ENCODE data around the gene HIPK4. TPM values are rescaled to one million over a fixed set of nuclear protein-coding genes. Genes with fewer than 3 reads are reported as not detected.

Gene HIPK4
- polyA plus RNA-seq, 3 donors, result 0.09 TPM; not detected in 2

GRCh38 chr19:40342644-40343311 is 47.2 kb downstream of the HIPK4 start:
- peak overlapping the region in 1 of 2 donors; percentile 48 for H3K27ac ChIP-seq (ENCODE audit: low read depth in 1 of 2, low read length in 2 of 2)
- H3K4me1 ChIP-seq (ENCODE audit: control insufficient read depth in 1 of 2, insufficient read depth in 2 of 2, low read length in 2 of 2), result peaks cover 12 to 13% of the 10 kb centered on the region in 2 donors
- H3K27me3 ChIP-seq (ENCODE audit: control insufficient read depth in 2 of 2, insufficient read depth in 2 of 2, low read length in 2 of 2), result no peaks in the 10 kb centered on the region
- peaks cover 49% of the 10 kb centered on the region for H3K79me2 ChIP-seq (ENCODE audit: insufficient read depth, low read length)
- Mint-ChIP-seq H3K4me1 (peaks cover 21% of the 10 kb centered on the region), H3K36me3 (peaks cover 31 to 52% of the 10 kb centered on the region in 2 donors), H3K4me3 (no peak overlapping the region), H3K27me3 (ENCODE audit: low read depth in 3 of 3) (peaks cover 0 to 2% (median 0%) of the 10 kb centered on the region in 3 donors), H3K9me3 (peaks cover 0 to 1% (median 0%) of the 10 kb centered on the region in 7 donors), H3K27ac (peak overlapping the region in 1 of 7 donors; percentile 15)
- no peak overlapping the region for H2AFZ ChIP-seq (ENCODE audit: insufficient read depth, low read depth, low read length, poor library complexity, severe bottlenecking)
- H3K36me3 ChIP-seq (replicated peaks in 1 of 2; ENCODE audit: control insufficient read depth in 1 of 2, insufficient read depth in 2 of 2, low read length in 2 of 2), result peaks cover 18 to 43% of the 10 kb centered on the region in 2 donors
- H3K9me3 ChIP-seq (replicated peaks in 1 of 2; ENCODE audit: control insufficient read depth in 1 of 2, insufficient read depth in 1 of 2, low read length in 2 of 2), result no peaks in the 10 kb centered on the region
- no peak overlapping the region for H3K4me2 ChIP-seq (replicated peaks; ENCODE audit: extremely low read depth, low read length, poor library complexity, severe bottlenecking)
- no peak for DNase-seq
- 75% methylated on average over 4 of the region's 11 CpGs for WGBS (ENCODE audit: insufficient coverage)
- H3K4me3 ChIP-seq (replicated peaks in 1 of 3; ENCODE audit: low read depth in 2 of 3, low read length in 3 of 3), result no peak overlapping the region
- TF ChIP-seq, protein P1, sequence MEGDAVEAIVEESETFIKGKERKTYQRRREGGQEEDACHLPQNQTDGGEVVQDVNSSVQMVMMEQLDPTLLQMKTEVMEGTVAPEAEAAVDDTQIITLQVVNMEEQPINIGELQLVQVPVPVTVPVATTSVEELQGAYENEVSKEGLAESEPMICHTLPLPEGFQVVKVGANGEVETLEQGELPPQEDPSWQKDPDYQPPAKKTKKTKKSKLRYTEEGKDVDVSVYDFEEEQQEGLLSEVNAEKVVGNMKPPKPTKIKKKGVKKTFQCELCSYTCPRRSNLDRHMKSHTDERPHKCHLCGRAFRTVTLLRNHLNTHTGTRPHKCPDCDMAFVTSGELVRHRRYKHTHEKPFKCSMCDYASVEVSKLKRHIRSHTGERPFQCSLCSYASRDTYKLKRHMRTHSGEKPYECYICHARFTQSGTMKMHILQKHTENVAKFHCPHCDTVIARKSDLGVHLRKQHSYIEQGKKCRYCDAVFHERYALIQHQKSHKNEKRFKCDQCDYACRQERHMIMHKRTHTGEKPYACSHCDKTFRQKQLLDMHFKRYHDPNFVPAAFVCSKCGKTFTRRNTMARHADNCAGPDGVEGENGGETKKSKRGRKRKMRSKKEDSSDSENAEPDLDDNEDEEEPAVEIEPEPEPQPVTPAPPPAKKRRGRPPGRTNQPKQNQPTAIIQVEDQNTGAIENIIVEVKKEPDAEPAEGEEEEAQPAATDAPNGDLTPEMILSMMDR (IDR thresholded peaks at IDR 0.05), result no peak
- H4K20me1 ChIP-seq (ENCODE audit: insufficient read depth, low read length), result peaks cover 7% of the 10 kb centered on the region
- intact Hi-C loops (cut with micrococcal nuclease), result no loop called here
- H3K9ac ChIP-seq (ENCODE audit: insufficient read depth, low read length, poor library complexity, severe bottlenecking), result no peak overlapping the region

DNA sequence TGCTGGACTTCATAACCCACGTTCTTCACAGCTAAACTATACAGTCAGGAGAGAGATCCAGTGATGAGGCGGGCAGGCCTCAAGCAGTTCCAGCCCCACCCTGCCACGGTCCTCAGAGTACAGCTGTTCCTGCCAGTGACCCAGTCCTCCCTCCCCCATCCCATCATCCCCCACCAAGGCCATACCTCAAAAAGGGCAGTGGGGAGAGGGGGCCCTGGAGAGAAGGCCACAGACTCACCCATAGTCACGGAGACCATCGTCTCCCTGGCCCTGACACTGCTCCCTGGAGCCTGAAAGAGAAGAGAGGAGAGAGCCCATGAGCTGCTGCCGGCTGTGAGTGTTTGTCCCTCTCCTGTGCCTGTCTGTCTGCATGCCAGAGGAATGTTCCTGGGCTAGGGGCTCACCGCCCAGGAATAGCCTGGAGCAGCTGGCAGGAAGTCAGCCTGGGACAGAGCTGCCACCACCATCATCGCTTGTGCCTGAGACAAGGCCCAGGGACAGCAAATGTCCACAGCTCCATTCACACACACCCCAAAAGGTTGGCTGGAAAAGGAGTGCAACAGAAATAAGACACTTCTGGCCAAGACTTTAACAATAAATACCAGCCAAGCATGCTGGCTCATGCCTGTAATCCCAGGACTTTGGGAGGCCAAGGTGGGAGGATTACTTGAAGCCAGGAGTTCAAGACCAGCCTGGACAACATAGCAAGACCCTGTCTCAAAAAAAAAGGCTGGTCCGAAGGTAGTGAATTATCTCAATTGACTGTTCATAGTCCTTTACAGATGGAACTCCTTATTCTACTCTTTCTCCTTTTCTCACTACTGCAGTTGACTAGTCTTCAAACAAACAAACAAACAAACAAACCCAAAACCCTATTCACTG is 48.1 kb downstream of the HIPK4 start:
- H2AFZ ChIP-seq (ENCODE audit: insufficient read depth, low read depth, low read length, poor library complexity, severe bottlenecking), result no peak overlapping the region
- intact Hi-C loops (cut with micrococcal nuclease), result no loop called here

More for the DNA sequence above, 48.1 kb downstream of the HIPK4 start:
- H3K27ac ChIP-seq (ENCODE audit: low read depth in 1 of 2, low read length in 2 of 2), result peak overlapping the region in 1 of 2 donors; percentile 48
- H3K27ac Mint-ChIP-seq, result peak overlapping the region in 3 of 7 donors; percentile 32 to 68 (median 40)
- H3K4me3 ChIP-seq (replicated peaks in 1 of 3; ENCODE audit: low read depth in 2 of 3, low read length in 3 of 3), result no peak overlapping the region
- 97% methylated on average over 6 of the region's 9 CpGs for WGBS (ENCODE audit: insufficient coverage)
- no peak for DNase-seq
- peaks cover 32 to 56% of the 10 kb centered on the region in 2 donors for H3K36me3 Mint-ChIP-seq
- H3K4me3 Mint-ChIP-seq, result no peak overlapping the region
- peaks cover 39% of the 10 kb centered on the region for H3K79me2 ChIP-seq (ENCODE audit: insufficient read depth, low read length)
- H3K36me3 ChIP-seq (replicated peaks in 1 of 2; ENCODE audit: control insufficient read depth in 1 of 2, insufficient read depth in 2 of 2, low read length in 2 of 2), result peaks cover 22 to 45% of the 10 kb centered on the region in 2 donors
- H4K20me1 ChIP-seq (ENCODE audit: insufficient read depth, low read length), result peaks cover 7% of the 10 kb centered on the region
- peaks cover 3% of the 10 kb centered on the region in 2 donors for H3K4me1 ChIP-seq (ENCODE audit: control insufficient read depth in 1 of 2, insufficient read depth in 2 of 2, low read length in 2 of 2)
- peaks cover 0 to 1% (median 0%) of the 10 kb centered on the region in 7 donors for H3K9me3 Mint-ChIP-seq
- no peak overlapping the region for H3K9ac ChIP-seq (ENCODE audit: insufficient read depth, low read length, poor library complexity, severe bottlenecking)
- no peak overlapping the region for H3K4me2 ChIP-seq (replicated peaks; ENCODE audit: extremely low read depth, low read length, poor library complexity, severe bottlenecking)
- peaks cover 12% of the 10 kb centered on the region for H3K4me1 Mint-ChIP-seq
- TF ChIP-seq, protein P1 (IDR thresholded peaks at IDR 0.05), result no peak
- H3K9me3 ChIP-seq (replicated peaks in 1 of 2; ENCODE audit: control insufficient read depth in 1 of 2, insufficient read depth in 1 of 2, low read length in 2 of 2), result no peaks in the 10 kb centered on the region
- no peaks in the 10 kb centered on the region for H3K27me3 ChIP-seq (ENCODE audit: control insufficient read depth in 2 of 2, insufficient read depth in 2 of 2, low read length in 2 of 2)
- peaks cover 0 to 2% (median 0%) of the 10 kb centered on the region in 3 donors for H3K27me3 Mint-ChIP-seq (ENCODE audit: low read depth in 3 of 3)

Measured in CD14-positive monocyte (primary cell).